PC-3 (cell line): ENCODE measurements around the gene STX16. TPM values are rescaled to one million over a fixed set of nuclear protein-coding genes. Genes with fewer than 3 reads are reported as not detected.

Experiments
- ATAC-seq: fragments of 200-7000 bp; cut with Tn5 transposase; 2 replicates; pipeline ENCODE4 v1.9.1; 2020; ENCODE audit warnings: mild to moderate bottlenecking, moderate library complexity
- BruUV-seq: library from RNA; stranded (reverse); fragments of 400-500 nt; replicated peaks from 2 replicates; lab custom pipeline; 2021; lab: Mats Ljungman, UMichigan
- CTCF ChIA-PET: fragments of 300-600 bp; sonication (Branson Sonifier 250); formaldehyde crosslinking; loops from one replicate; lab custom pipeline; 2022; ENCODE audit warnings: antibody characterized with exemption; lab: Charles Lee
- POLR2A ChIA-PET: fragments of 300-600 bp; sonication (Branson Sonifier 250); formaldehyde crosslinking; loops from one replicate; lab custom pipeline; 2022; ENCODE audit warnings: antibody characterized with exemption; ENCODE audit not compliant: unreplicated experiment; lab: Charles Lee
- DNase-seq: peaks from one replicate; pipeline ENCODE4 v3.0.0-alpha.2; 2015
- H2AFZ ChIP-seq: fragments of 300-600 bp; sonication (generic); 2 replicates; pipeline ENCODE4 v1.6.0; 2016; ENCODE audit warnings: antibody characterized with exemption, low read length
- H3F3A ChIP-seq: fragments of 300-600 bp; sonication (generic); one replicate; pipeline ENCODE4 v1.6.0; 2017; ENCODE audit warnings: antibody characterized with exemption, low read length, control low read depth, mild to moderate bottlenecking; ENCODE audit not compliant: unreplicated experiment
- H3K27ac ChIP-seq: fragments of 300-600 bp; sonication (generic); 2 replicates; pipeline ENCODE4 v1.5.1; 2016; ENCODE audit warnings: mild to moderate bottlenecking, low read length
- H3K27me3 ChIP-seq: fragments of 300-600 bp; sonication (generic); 2 replicates; pipeline ENCODE4 v1.6.1; 2016; ENCODE audit warnings: low read length, mixed read lengths
- H3K36me3 ChIP-seq: fragments of 300-600 bp; sonication (generic); 2 replicates; pipeline ENCODE4 v1.6.1; 2016; ENCODE audit warnings: low read depth, mixed run types, low read length, mixed read lengths
- H3K4me1 ChIP-seq: fragments of 300-600 bp; sonication (generic); 2 replicates; pipeline ENCODE4 v1.5.1; 2016; ENCODE audit warnings: low read length; ENCODE audit not compliant: insufficient read depth
- H3K4me2 ChIP-seq: fragments of 300-600 bp; sonication (generic); 2 replicates; pipeline ENCODE4 v1.6.0; 2016; ENCODE audit warnings: low read length
- H3K4me3 ChIP-seq: fragments of 300-600 bp; sonication (generic); 2 replicates; pipeline ENCODE4 v1.5.1; 2016; ENCODE audit warnings: mild to moderate bottlenecking, low read length, mixed read lengths
- H3K79me2 ChIP-seq: fragments of 300-600 bp; sonication (generic); 2 replicates; pipeline ENCODE4 v1.6.1; 2017; ENCODE audit warnings: low read length, mixed read lengths
- H3K9ac ChIP-seq: fragments of 300-600 bp; sonication (generic); 2 replicates; pipeline ENCODE4 v1.6.0; 2016; ENCODE audit warnings: mild to moderate bottlenecking, low read length
- H3K9me2 ChIP-seq: fragments of 300-600 bp; sonication (generic); replicated peaks from 2 replicates; pipeline ENCODE4 v1.6.1; 2016; ENCODE audit warnings: mixed run types, low read length, mixed read lengths
- H3K9me3 ChIP-seq: fragments of 300-600 bp; sonication (generic); 2 replicates; pipeline ENCODE4 v1.6.1; 2016; ENCODE audit warnings: low read length, mixed read lengths
- H4K20me1 ChIP-seq: fragments of 300-600 bp; sonication (generic); 2 replicates; pipeline ENCODE4 v1.6.1; 2016; ENCODE audit warnings: low read length, mixed read lengths
- CTCF ChIP-seq: fragments of 300-600 bp; sonication (generic); conservative IDR thresholded peaks from 2 replicates; pipeline ENCODE4 v1.5.1; 2017; ENCODE audit warnings: antibody characterized with exemption, low read depth, mild to moderate bottlenecking, low read length
- EZH2 ChIP-seq: fragments of 300-600 bp; sonication (generic); IDR thresholded peaks from one replicate; pipeline ENCODE4 v1.6.1; 2017; ENCODE audit warnings: antibody characterized with exemption, mild to moderate bottlenecking, low read length; ENCODE audit not compliant: unreplicated experiment
- EZH2phosphoT487 ChIP-seq: fragments of 300-600 bp; sonication (generic); IDR thresholded peaks from 2 replicates; pipeline ENCODE4 v1.6.1; 2018; ENCODE audit warnings: mild to moderate bottlenecking, antibody characterized with exemption, low read length, borderline replicate concordance
- intact Hi-C: fragments of 100-400 bp; cut with micrococcal nuclease; formaldehyde crosslinking; loops from 2 replicates; pipeline ENCODE4 v1.9.0; 2023
- total RNA-seq: library from RNA; depleted of rRNA; stranded (reverse); fragments of >200 nt; gene quantifications from 2 replicates; pipeline ENCODE4 v1.2.3, GENCODE V29; 2014

The STX16 gene
- total RNA-seq, 1 experiment from 2014 or later = 44.2 TPM

GRCh38 chr20:58670659-58671058, 19.6 kb downstream of the STX16 start:
- no peak for ATAC-seq
- peaks cover 74% of the 10 kb centered on the region for H3K36me3 ChIP-seq

DNA sequence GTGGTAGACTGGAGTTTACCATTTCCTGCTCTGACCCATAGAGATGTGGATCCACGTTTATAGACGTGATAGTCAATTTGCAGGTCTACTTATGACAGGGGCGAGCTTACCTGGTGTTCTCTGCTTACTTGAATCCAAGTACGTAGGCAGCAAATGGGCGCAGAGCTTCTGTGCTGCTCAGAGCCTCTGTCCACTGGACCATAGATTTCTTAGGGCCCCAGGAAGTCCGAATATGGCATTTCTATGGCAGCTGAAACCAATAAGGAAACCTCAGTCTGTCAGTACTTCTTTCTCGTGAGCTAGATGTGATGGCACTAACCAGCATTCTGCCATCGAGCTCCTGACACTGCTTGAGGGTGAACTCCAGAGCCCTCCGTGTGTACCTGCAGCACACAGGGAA, 22.0 kb downstream of the STX16 start:
- Histone ChIP-seq H2AFZ (no peak overlapping the region), H3K27ac (no peak overlapping the region), H3F3A (no peaks in the 10 kb centered on the region), H3K9me2 (no peaks in the 10 kb centered on the region), H3K4me1 (no peaks in the 10 kb centered on the region), H3K4me2 (no peak overlapping the region), H3K9me3 (no peaks in the 10 kb centered on the region), H3K4me3 (no peak overlapping the region), H3K36me3 (peaks cover 82% of the 10 kb centered on the region), H3K79me2 (no peaks in the 10 kb centered on the region), H4K20me1 (no peaks in the 10 kb centered on the region), H3K9ac (no peak overlapping the region), H3K27me3 (no peaks in the 10 kb centered on the region)
- ATAC-seq (no peak), DNase-seq (no peak)
- no peak for TF ChIP-seq EZH2phosphoT487
- TF ChIP-seq EZH2 = no peak
- no peak for TF ChIP-seq CTCF
- intact Hi-C loops = no loop called here
- ChIA-PET POLR2A (interaction anchor here (0.6 kb wide), 1 partner anchor 250 kb away, joined by 3 read pairs; no protein-coding TSS in a partner anchor), CTCF (interaction anchor here (0.5 kb wide), 1 partner anchor 179 kb away, joined by 3 read pairs; no protein-coding TSS in a partner anchor)
- BruUV-seq = no TSS peak

More at GRCh38 chr20:58670659-58671058, 19.6 kb downstream of the STX16 start:
- H3K9me3 ChIP-seq = no peaks in the 10 kb centered on the region
- H3K9ac ChIP-seq = no peak overlapping the region
- intact Hi-C loops = no loop called here
- no peak overlapping the region for H3K4me3 ChIP-seq
- H3K4me2 ChIP-seq = no peak overlapping the region
- no peaks in the 10 kb centered on the region for H3F3A ChIP-seq
- TF ChIP-seq EZH2phosphoT487 (no peak), EZH2 (no peak), CTCF (no peak)
- no TSS peak for BruUV-seq
- no peaks in the 10 kb centered on the region for H3K27me3 ChIP-seq
- CTCF ChIA-PET = no interaction called here
- H3K4me1 ChIP-seq = no peaks in the 10 kb centered on the region
- H2AFZ ChIP-seq = no peak overlapping the region
- H3K9me2 ChIP-seq = no peaks in the 10 kb centered on the region
- no peak overlapping the region for H3K27ac ChIP-seq
- no peaks in the 10 kb centered on the region; the same call in 1 of the 2 replicates for H4K20me1 ChIP-seq
- no peak for DNase-seq
- POLR2A ChIA-PET = no interaction called here
- H3K79me2 ChIP-seq = peaks cover 24% of the 10 kb centered on the region

DNA sequence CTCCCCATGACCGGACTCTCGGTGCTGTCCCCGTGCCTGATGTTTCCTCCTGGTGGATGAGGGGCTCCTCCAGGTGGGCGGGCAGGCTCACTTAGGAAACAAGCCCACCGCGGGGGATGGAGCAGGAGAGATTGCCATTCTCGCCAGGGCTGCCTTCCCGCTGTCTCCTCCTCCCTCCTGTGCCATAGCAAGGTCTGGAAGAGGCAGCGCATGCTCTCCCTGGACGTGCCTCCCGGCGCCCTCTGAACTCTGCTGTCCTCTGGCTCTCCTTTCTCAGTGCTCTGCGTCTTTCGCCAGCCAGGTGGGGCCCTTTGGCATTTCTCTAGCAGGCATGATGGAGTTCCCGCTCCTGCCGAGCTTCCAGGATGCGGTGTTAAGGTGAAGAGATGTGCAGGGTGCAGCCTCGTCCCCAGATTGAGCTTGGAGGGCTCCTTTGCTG, 24.1 kb downstream of the STX16 start:
- no peak for TF ChIP-seq CTCF
- no peak for TF ChIP-seq EZH2
- no peak for TF ChIP-seq EZH2phosphoT487
- no peak overlapping the region for H2AFZ ChIP-seq
- DNase-seq (no peak), ATAC-seq (no peak)
- no peaks in the 10 kb centered on the region for H4K20me1 ChIP-seq
- H3K4me2 ChIP-seq = no peak overlapping the region
- no peaks in the 10 kb centered on the region for H3K27me3 ChIP-seq
- H3K9ac ChIP-seq = no peak overlapping the region
- ChIA-PET POLR2A (no interaction called here), CTCF (no interaction called here)
- no peaks in the 10 kb centered on the region for H3F3A ChIP-seq
- peaks cover 79% of the 10 kb centered on the region for H3K36me3 ChIP-seq
- H3K9me2 ChIP-seq = no peaks in the 10 kb centered on the region
- no peaks in the 10 kb centered on the region for H3K4me1 ChIP-seq
- no peak overlapping the region for H3K4me3 ChIP-seq
- H3K79me2 ChIP-seq = no peaks in the 10 kb centered on the region
- H3K27ac ChIP-seq = no peak overlapping the region
- H3K9me3 ChIP-seq = no peaks in the 10 kb centered on the region
- BruUV-seq = no TSS peak
- intact Hi-C loops = no loop called here
